ENCODE results near the gene ZNF341.
"Not testable (repeated sequence)": the region's sequence is repeated elsewhere in the genome, so short reads cannot be mapped to it uniquely, and the experiment has no call there.

ZNF341 gene

GRCh38 chr20:33753763-33754162 lies 22.0 kb downstream of the ZNF341 start:
- TF ChIP-seq, protein P1, sequence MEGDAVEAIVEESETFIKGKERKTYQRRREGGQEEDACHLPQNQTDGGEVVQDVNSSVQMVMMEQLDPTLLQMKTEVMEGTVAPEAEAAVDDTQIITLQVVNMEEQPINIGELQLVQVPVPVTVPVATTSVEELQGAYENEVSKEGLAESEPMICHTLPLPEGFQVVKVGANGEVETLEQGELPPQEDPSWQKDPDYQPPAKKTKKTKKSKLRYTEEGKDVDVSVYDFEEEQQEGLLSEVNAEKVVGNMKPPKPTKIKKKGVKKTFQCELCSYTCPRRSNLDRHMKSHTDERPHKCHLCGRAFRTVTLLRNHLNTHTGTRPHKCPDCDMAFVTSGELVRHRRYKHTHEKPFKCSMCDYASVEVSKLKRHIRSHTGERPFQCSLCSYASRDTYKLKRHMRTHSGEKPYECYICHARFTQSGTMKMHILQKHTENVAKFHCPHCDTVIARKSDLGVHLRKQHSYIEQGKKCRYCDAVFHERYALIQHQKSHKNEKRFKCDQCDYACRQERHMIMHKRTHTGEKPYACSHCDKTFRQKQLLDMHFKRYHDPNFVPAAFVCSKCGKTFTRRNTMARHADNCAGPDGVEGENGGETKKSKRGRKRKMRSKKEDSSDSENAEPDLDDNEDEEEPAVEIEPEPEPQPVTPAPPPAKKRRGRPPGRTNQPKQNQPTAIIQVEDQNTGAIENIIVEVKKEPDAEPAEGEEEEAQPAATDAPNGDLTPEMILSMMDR (IDR thresholded peaks at IDR 0.05; ENCODE audit: low read depth, low read length): no peak
- no peak overlapping the region for H3K4me3 ChIP-seq (replicated peaks in 1 of 2; ENCODE audit: low read depth in 2 of 2, low read length in 2 of 2)

GRCh38 chr20:33755936-33756490 lies 24.2 kb downstream of the ZNF341 start:
- DNase-seq (ENCODE audit: low read depth in 2 of 2); H3K4me3 ChIP-seq (replicated peaks in 1 of 2; ENCODE audit: low read depth in 2 of 2, low read length in 2 of 2): not testable (repeated sequence)

More at GRCh38 chr20:33753763-33754162, 22.0 kb downstream of the ZNF341 start:
- peak in 1 of 2 donors; percentile 65 for DNase-seq (ENCODE audit: low read depth in 2 of 2)

GRCh38 chr20:33757046-33757445 lies 25.2 kb downstream of the ZNF341 start:
- no peak for DNase-seq (ENCODE audit: low read depth in 2 of 2)
- TF ChIP-seq, protein P1 (IDR thresholded peaks at IDR 0.05; ENCODE audit: low read depth, low read length): no peak
- H3K4me3 ChIP-seq (replicated peaks in 1 of 2; ENCODE audit: low read depth in 2 of 2, low read length in 2 of 2): no peak overlapping the region

DNA sequence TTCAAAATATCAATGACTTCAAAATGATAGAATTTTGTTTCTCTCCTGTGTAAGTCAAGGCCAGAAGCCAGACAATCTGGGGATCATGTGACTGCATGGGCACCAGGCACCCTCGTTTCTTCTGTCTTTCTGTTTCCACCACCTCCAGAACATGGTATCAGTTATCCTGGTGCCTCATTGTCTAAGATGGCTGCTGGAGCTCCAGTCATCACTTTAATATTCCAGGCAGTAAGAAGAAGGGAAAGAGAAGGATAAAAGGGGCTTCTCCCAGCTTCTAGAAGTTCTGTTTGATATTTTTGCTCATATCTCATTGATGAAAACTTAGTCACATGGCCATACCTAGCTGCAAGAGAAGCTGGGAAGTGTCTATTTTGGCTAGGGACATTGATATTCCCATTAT lies 25.7 kb downstream of the ZNF341 start:
- no peak overlapping the region for H3K4me3 ChIP-seq (replicated peaks in 1 of 2; ENCODE audit: low read depth in 2 of 2, low read length in 2 of 2)
- TF ChIP-seq, protein P1 (IDR thresholded peaks at IDR 0.05; ENCODE audit: low read depth, low read length): no peak
- DNase-seq (ENCODE audit: low read depth in 2 of 2): no peak

- H3K4me3 ChIP-seq (replicated peaks in 1 of 2; ENCODE audit: low read depth in 2 of 2, low read length in 2 of 2): no peak overlapping the region
- DNase-seq (ENCODE audit: low read depth in 2 of 2): no peak
- TF ChIP-seq, protein P1 (IDR thresholded peaks at IDR 0.05; ENCODE audit: low read depth, low read length): no peak
These were observed 30.0 kb downstream of the ZNF341 start for GRCh38 chr20:33761698-33762250.

DNA sequence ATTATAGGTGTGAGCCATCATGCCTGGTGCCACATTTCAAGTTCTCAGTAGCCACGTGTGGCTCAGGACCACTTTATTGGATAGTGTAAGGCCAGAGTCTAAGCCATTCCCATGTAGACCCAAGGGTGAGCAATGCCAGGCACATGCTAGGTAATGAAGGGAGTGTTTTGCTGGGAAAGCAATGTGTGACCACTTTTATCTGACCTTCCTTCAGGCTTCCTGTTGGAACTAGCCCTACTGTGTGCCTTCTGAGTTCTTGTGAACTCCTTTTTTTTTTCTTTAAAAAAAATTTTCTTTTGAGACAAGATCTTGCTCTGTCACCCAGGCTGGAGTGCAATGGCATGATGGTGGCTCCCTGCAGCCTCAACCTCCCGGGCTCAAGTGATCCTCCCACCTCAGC lies 33.3 kb downstream of the ZNF341 start:
- DNase-seq (ENCODE audit: low read depth in 2 of 2): no peak
- TF ChIP-seq, protein P1 (IDR thresholded peaks at IDR 0.05; ENCODE audit: low read depth, low read length): no peak

GRCh38 chr20:33765592-33765991 lies 33.8 kb downstream of the ZNF341 start:
- no peak for DNase-seq (ENCODE audit: low read depth in 2 of 2)
- TF ChIP-seq, protein P1 (IDR thresholded peaks at IDR 0.05; ENCODE audit: low read depth, low read length): no peak
- no peak overlapping the region for H3K4me3 ChIP-seq (replicated peaks in 1 of 2; ENCODE audit: low read depth in 2 of 2, low read length in 2 of 2)

More for the DNA sequence above, 33.3 kb downstream of the ZNF341 start:
- no peak overlapping the region for H3K4me3 ChIP-seq (replicated peaks in 1 of 2; ENCODE audit: low read depth in 2 of 2, low read length in 2 of 2)

Data from cardiac fibroblast (primary cell).